ENCODE data around the gene NOG. TPM values are rescaled to one million over a fixed set of nuclear protein-coding genes. Genes with fewer than 3 reads are reported as not detected.

The NOG gene
- polyA plus RNA-seq, 2 of the 4 experiments (the other 2 are of a cell fraction), result 0.25 to 0.67 TPM

DNA sequence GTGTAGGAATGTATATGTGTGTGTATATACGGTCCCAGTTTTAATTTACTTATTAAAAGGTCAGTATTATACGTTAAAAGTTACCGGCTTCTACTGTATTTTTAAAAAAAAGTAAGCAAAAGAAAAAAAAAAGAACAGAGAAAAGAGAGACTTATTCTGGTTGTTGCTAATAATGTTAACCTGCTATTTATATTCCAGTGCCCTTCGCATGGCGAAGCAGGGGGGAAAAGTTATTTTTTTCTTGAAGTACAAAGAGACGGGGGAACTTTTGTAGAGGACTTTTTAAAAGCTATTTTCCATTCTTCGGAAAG, 1.6 kb downstream of the NOG start:
- no peak overlapping the region for H3K27ac ChIP-seq
- no peaks in the 10 kb centered on the region for H3K9me3 ChIP-seq
- ChIA-PET CTCF (interaction anchor here (0.6 to 16.1 kb wide), 12 partner anchors 8 to 958 kb away, joined by 3 to 400 read pairs (median 4); no protein-coding TSS in a partner anchor), POLR2A (interaction anchor here (0.6 to 1.8 kb wide), 3 partner anchors 120 to 486 kb away, joined by 5 to 9 read pairs (median 6); no protein-coding TSS in a partner anchor)
- 34% methylated on average over 7 of the region's 7 CpGs for WGBS (ENCODE audit: missing lambda C conversion rate)
- peaks cover 32% of the 10 kb centered on the region for H3K4me1 ChIP-seq
- TF ChIP-seq, protein P1, sequence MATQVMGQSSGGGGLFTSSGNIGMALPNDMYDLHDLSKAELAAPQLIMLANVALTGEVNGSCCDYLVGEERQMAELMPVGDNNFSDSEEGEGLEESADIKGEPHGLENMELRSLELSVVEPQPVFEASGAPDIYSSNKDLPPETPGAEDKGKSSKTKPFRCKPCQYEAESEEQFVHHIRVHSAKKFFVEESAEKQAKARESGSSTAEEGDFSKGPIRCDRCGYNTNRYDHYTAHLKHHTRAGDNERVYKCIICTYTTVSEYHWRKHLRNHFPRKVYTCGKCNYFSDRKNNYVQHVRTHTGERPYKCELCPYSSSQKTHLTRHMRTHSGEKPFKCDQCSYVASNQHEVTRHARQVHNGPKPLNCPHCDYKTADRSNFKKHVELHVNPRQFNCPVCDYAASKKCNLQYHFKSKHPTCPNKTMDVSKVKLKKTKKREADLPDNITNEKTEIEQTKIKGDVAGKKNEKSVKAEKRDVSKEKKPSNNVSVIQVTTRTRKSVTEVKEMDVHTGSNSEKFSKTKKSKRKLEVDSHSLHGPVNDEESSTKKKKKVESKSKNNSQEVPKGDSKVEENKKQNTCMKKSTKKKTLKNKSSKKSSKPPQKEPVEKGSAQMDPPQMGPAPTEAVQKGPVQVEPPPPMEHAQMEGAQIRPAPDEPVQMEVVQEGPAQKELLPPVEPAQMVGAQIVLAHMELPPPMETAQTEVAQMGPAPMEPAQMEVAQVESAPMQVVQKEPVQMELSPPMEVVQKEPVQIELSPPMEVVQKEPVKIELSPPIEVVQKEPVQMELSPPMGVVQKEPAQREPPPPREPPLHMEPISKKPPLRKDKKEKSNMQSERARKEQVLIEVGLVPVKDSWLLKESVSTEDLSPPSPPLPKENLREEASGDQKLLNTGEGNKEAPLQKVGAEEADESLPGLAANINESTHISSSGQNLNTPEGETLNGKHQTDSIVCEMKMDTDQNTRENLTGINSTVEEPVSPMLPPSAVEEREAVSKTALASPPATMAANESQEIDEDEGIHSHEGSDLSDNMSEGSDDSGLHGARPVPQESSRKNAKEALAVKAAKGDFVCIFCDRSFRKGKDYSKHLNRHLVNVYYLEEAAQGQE (IDR thresholded peaks at IDR 0.05), result no peak
- no peak for TF ChIP-seq BHLHE40 (IDR thresholded peaks at IDR 0.05; ENCODE audit: low read depth, low read length)
- TF ChIP-seq, protein P2, sequence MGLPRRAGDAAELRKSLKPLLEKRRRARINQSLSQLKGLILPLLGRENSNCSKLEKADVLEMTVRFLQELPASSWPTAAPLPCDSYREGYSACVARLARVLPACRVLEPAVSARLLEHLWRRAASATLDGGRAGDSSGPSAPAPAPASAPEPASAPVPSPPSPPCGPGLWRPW (IDR thresholded peaks at IDR 0.05), result no peak
- no peak for TF ChIP-seq ZC3H11A (IDR thresholded peaks at IDR 0.05)
- TF ChIP-seq CBX8 (IDR thresholded peaks at IDR 0.05), result no peak
- TF ChIP-seq ZFP36 (IDR thresholded peaks at IDR 0.05; ENCODE audit: borderline replicate concordance, partially characterized antibody), result no peak
- no peak for TF ChIP-seq EHF (CRISPR knock-in tag; IDR thresholded peaks at IDR 0.05)
- TF ChIP-seq KDM5A (IDR thresholded peaks at IDR 0.05), result no peak
- TF ChIP-seq CEBPB (IDR thresholded peaks at IDR 0.05), result no peak
- TF ChIP-seq RARB (CRISPR knock-in tag; IDR thresholded peaks at IDR 0.05), result no peak
- no peak for TF ChIP-seq FOSB (CRISPR knock-in tag; IDR thresholded peaks at IDR 0.05)
- no peak for TF ChIP-seq RFX5 (IDR thresholded peaks at IDR 0.05)
- TF ChIP-seq GATA3 (IDR thresholded peaks at IDR 0.05; ENCODE audit: borderline replicate concordance), result no peak
- TF ChIP-seq, protein P3, sequence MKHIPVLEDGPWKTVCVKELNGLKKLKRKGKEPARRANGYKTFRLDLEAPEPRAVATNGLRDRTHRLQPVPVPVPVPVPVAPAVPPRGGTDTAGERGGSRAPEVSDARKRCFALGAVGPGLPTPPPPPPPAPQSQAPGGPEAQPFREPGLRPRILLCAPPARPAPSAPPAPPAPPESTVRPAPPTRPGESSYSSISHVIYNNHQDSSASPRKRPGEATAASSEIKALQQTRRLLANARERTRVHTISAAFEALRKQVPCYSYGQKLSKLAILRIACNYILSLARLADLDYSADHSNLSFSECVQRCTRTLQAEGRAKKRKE (CRISPR knock-in tag; IDR thresholded peaks at IDR 0.05; ENCODE audit: low read depth), result no peak
- TF ChIP-seq MAZ (IDR thresholded peaks at IDR 0.05; ENCODE audit: borderline replicate concordance, low read depth, low read length), result no peak
- TF ChIP-seq JUNB (IDR thresholded peaks at IDR 0.05), result no peak
- TF ChIP-seq SREBF2 (IDR thresholded peaks at IDR 0.05), result no peak
- peak overlapping the region; percentile 88 for H3K4me2 ChIP-seq
- FAIRE-seq (no peak), DNase-seq (ENCODE audit: low read depth in 1 of 2, low spot score in 1 of 2) (no peak), ATAC-seq (no peak)
- peak overlapping the region; percentile 51 for H3K4me3 ChIP-seq

- Histone ChIP-seq H3K9me3 (no peaks in the 10 kb centered on the region), H3K27ac (peak overlapping the region in 1 of 2 experiments; percentile 60; a peak in 3 of 6 replicates), H3K4me2 (peak overlapping the region; percentile 75), H3K4me3 (peak overlapping the region; percentile 37), H3K4me1 (peaks cover 32% of the 10 kb centered on the region)
- ATAC-seq, result no peak
- no peak for FAIRE-seq
- no peak for DNase-seq (ENCODE audit: low read depth in 1 of 2, low spot score in 1 of 2)
- ChIA-PET POLR2A (no interaction called here), CTCF (interaction anchor here (2.0 to 16.1 kb wide), 4 partner anchors 34 to 185 kb away, joined by 5 to 400 read pairs (median 54); no protein-coding TSS in a partner anchor)
- TF ChIP-seq SMC3 (IDR thresholded peaks at IDR 0.05) (no peak), MAX (IDR thresholded peaks at IDR 0.05) (peak; percentile 41)
- 18% methylated on average over 29 of the region's 43 CpGs for WGBS (ENCODE audit: missing lambda C conversion rate)
These were observed 2.6 kb downstream of the NOG start for GRCh38 chr17:56595831-56596690.

All from A549 (cell line).